GM12878 (cell line): Measurements from ENCODE around the gene TDRD9. TPM values are rescaled to one million over a fixed set of nuclear protein-coding genes. Genes with fewer than 3 reads are reported as not detected.

Experiments used
- ATAC-seq: fragments of 200-7000 bp; cut with Tn5 transposase; 3 replicates; pipeline ENCODE4 v1.9.1; 2020; ENCODE audit warnings: mild to moderate bottlenecking, moderate library complexity
- BruUV-seq: library from RNA; stranded (reverse); fragments of 400-500 nt; replicated peaks from 2 replicates; lab custom pipeline; 2021; lab: Mats Ljungman, UMichigan
- CTCF ChIA-PET: fragments of 300-600 bp; sonication (Branson Sonifier 250); formaldehyde crosslinking; extraction: SDS; loops from one replicate; lab custom pipeline; 2021; ENCODE audit warnings: inconsistent platforms; lab: Yijun Ruan, JAX
- POLR2A ChIA-PET: fragments of 350-600 bp; formaldehyde crosslinking; extraction: SDS; loops from one replicate; lab custom pipeline; 2021; ENCODE audit warnings: inconsistent platforms; lab: Charles Lee
- RAD21 ChIA-PET: fragments of 300-600 bp; sonication (Branson Sonifier 250); formaldehyde crosslinking; loops from one replicate; lab custom pipeline; 2023; ENCODE audit warnings: antibody characterized with exemption; ENCODE audit not compliant: unreplicated experiment; lab: Charles Lee
- SMC1A ChIA-PET: fragments of 300-600 bp; sonication (Branson Sonifier 250); formaldehyde crosslinking; loops from one replicate; lab custom pipeline; 2023; ENCODE audit not compliant: unreplicated experiment, uncharacterized antibody; lab: Charles Lee
- DNase-seq: peaks from one replicate; pipeline ENCODE4 v3.0.0-alpha.2; 2011; ENCODE audit warnings: low read depth, low spot score
- FAIRE-seq: peaks from 3 replicates; lab custom pipeline; 2011; peaks lifted over from hg19 to GRCh38; lab: Jason Lieb, UNC
- H2AFZ ChIP-seq: 2 replicates; pipeline ENCODE4 v1.6.0; 2011; ENCODE audit warnings: low read depth, low read length, control low read depth; ENCODE audit not compliant: control insufficient read depth
- H3K27ac ChIP-seq: 2 replicates; pipeline ENCODE4 v1.5.1; 2011; ENCODE audit warnings: control low read depth; ENCODE audit not compliant: control insufficient read depth, insufficient read depth
- H3K27me3 ChIP-seq, 2 experiments: replicated peaks in 1 of 2; 2 replicates each; pipeline versions ENCODE4 v1.6.0 to v1.6.1; 2011; ENCODE audit warnings: low read length in 1 of 2; ENCODE audit not compliant: control insufficient read depth in 2 of 2, insufficient read depth in 2 of 2
- H3K36me3 ChIP-seq, 2 experiments: 2 replicates each; pipeline ENCODE4 v1.5.1; 2011; ENCODE audit warnings: low read length in 1 of 2; ENCODE audit not compliant: control insufficient read depth in 2 of 2, insufficient read depth in 2 of 2
- H3K4me1 ChIP-seq: 2 replicates; pipeline ENCODE4 v1.6.1; 2011; ENCODE audit warnings: mild to moderate bottlenecking, low read length, moderate library complexity, mixed read lengths; ENCODE audit not compliant: control insufficient read depth, insufficient read depth
- H3K4me2 ChIP-seq: 2 replicates; pipeline ENCODE4 v1.6.0; 2011; ENCODE audit warnings: control low read depth; ENCODE audit not compliant: control insufficient read depth, insufficient read depth
- H3K4me3 ChIP-seq: fragments of 200-600 bp; sonication (generic); 2 replicates; pipeline ENCODE4 v1.5.1; 2016
- H3K79me2 ChIP-seq: 2 replicates; pipeline ENCODE4 v1.6.0; 2011; ENCODE audit warnings: low read length; ENCODE audit not compliant: control insufficient read depth, insufficient read depth
- H3K9ac ChIP-seq: 2 replicates; pipeline ENCODE4 v1.8.0; 2011; ENCODE audit warnings: low read length, control low read depth, mixed read lengths; ENCODE audit not compliant: control insufficient read depth, insufficient read depth
- H3K9me3 ChIP-seq: replicated peaks from 3 replicates; pipeline ENCODE4 v1.5.1; 2011; ENCODE audit warnings: mild to moderate bottlenecking, low read length; ENCODE audit not compliant: control insufficient read depth, insufficient read depth
- H4K20me1 ChIP-seq: 2 replicates; pipeline ENCODE4 v1.6.0; 2011; ENCODE audit not compliant: control insufficient read depth, insufficient read depth
- ATF3 ChIP-seq: IDR thresholded peaks from 2 replicates; pipeline ENCODE4 v1.6.1; 2011; ENCODE audit warnings: low read depth, mild to moderate bottlenecking, low read length, moderate library complexity, borderline replicate concordance; ENCODE audit errors: extremely low read depth
- BCL3 ChIP-seq: IDR thresholded peaks from 2 replicates; pipeline ENCODE4 v1.6.1; 2011; ENCODE audit warnings: borderline replicate concordance, low read depth, mild to moderate bottlenecking, moderate library complexity, low read length; ENCODE audit not compliant: insufficient read depth, poor library complexity, severe bottlenecking
- CEBPB ChIP-seq, 2 experiments: fragments of 150-350 bp in 1 of 2; IDR thresholded peaks; 2 replicates each; pipeline ENCODE4 v1.6.1; 2012 to 2014; ENCODE audit warnings: low read depth in 2 of 2, low read length in 2 of 2, borderline replicate concordance in 1 of 2, inconsistent platforms in 1 of 2
- CEBPZ ChIP-seq: fragments of 150-350 bp; IDR thresholded peaks from 2 replicates; pipeline ENCODE4 v1.6.1; 2016; ENCODE audit warnings: low read depth, low read length
- CREB1 ChIP-seq: IDR thresholded peaks from 2 replicates; pipeline ENCODE4 v1.6.1; 2012; ENCODE audit warnings: low read depth, mild to moderate bottlenecking, inconsistent platforms
- E2F8 ChIP-seq: fragments of 450-650 bp; IDR thresholded peaks from 2 replicates; pipeline ENCODE4 v1.6.1; 2018; ENCODE audit warnings: mild to moderate bottlenecking, low read depth, moderate library complexity; ENCODE audit not compliant: partially characterized antibody
- MTA3 ChIP-seq: IDR thresholded peaks from 2 replicates; pipeline ENCODE4 v1.6.1; 2012; ENCODE audit warnings: low read length, inconsistent platforms, borderline replicate concordance
- PAX5 ChIP-seq: IDR thresholded peaks from 2 replicates; pipeline ENCODE4 v1.6.1; 2011; ENCODE audit warnings: low read depth, low read length, borderline replicate concordance
- PML ChIP-seq: IDR thresholded peaks from 2 replicates; pipeline ENCODE4 v1.6.1; 2012; ENCODE audit warnings: low read length, inconsistent platforms
- SKIL ChIP-seq: fragments of 450-650 bp; IDR thresholded peaks from 2 replicates; pipeline ENCODE4 v1.6.1; 2017; ENCODE audit warnings: mild to moderate bottlenecking, low read depth, inconsistent platforms; ENCODE audit not compliant: poor library complexity, severe bottlenecking
- ZNF217 ChIP-seq: fragments of 450-650 bp; IDR thresholded peaks from 2 replicates; pipeline ENCODE4 v1.6.1; 2017; ENCODE audit warnings: antibody characterized with exemption, mild to moderate bottlenecking
- WGBS: methylation state at CpG from one replicate; pipeline ENCODE4 v1.1.6; 2016; ENCODE audit warnings: low lambda C conversion rate; ENCODE audit not compliant: insufficient replicate concordance, insufficient coverage; ENCODE audit errors: missing lambda C conversion rate; 5-methylcytosine and 5-hydroxymethylcytosine counted together
- in situ Hi-C: fragments of 300-500 bp; cut with MboI; formaldehyde crosslinking; loops from 9 replicates; pipeline ENCODE4 v1.14.3; 2018; ENCODE audit warnings: mixed read lengths
- intact Hi-C: fragments of 100-400 bp; cut with micrococcal nuclease; formaldehyde crosslinking; loops from one replicate; pipeline ENCODE4 v1.14.2; 2022; ENCODE audit not compliant: unreplicated experiment
- polyA plus RNA-seq, 11 experiments: library from polyadenylated mRNA; depleted of rRNA in 4 of 11; unstranded in 6 of 11; stranded (reverse) in 5 of 11; fragments of >200 nt; fragmentation: Nextera tagmentation in 4 of 11; fragmentation: Illumina TruSeq in 1 of 11; extraction: Ambion mirVana in 4 of 11; extraction: Trizol in 1 of 11; gene quantifications; 1 replicate in 1 of 11; 2 replicates in 10 of 11; pipeline versions ENCODE4 v1.2.1 to v1.2.3, GENCODE V29; 2011 to 2016; ENCODE audit warnings: inconsistent platforms in 2 of 11, missing spikeins in 2 of 11, low read depth in 1 of 11
- total RNA-seq, 4 experiments: library from RNA; depleted of rRNA in 3 of 4; stranded (reverse); fragments of >200 nt in 3 of 4; fragmentation: Illumina TruSeq in 1 of 4; extraction: Trizol in 1 of 4; gene quantifications; 2 replicates each; pipeline versions ENCODE4 v1.2.1 to v1.2.3, GENCODE V29; 2013 to 2021

TDRD9 gene
- total and polyA plus RNA-seq, 10 of the 15 experiments (the other 5 are each of a cell fraction or from before 2014, with no cell fraction given) = 0.12 TPM; not detected in 9

- TF ChIP-seq ATF3 (no peak), BCL3 (no peak), PAX5 (no peak), CEBPB (IDR thresholded peaks at IDR 0.05; ENCODE audit: borderline replicate concordance in 1 of 2, low read depth in 2 of 2, low read length in 2 of 2) (no peak), CREB1 (no peak), ZNF217 (no peak), SKIL (no peak)
Observed at GRCh38 chr14:104066719-104067295, 138.6 kb downstream of the TDRD9 start (continued).

- in situ Hi-C loops = no loop called here
- TF ChIP-seq E2F8 = no peak
- no peak for TF ChIP-seq PML
- TF ChIP-seq CEBPZ = no peak
- no peak for TF ChIP-seq MTA3
Observed at GRCh38 chr14:104069541-104069940, 141.3 kb downstream of the TDRD9 start.

More at GRCh38 chr14:104069541-104069940, 141.3 kb downstream of the TDRD9 start:
- Histone ChIP-seq H3K36me3 (no peaks in the 10 kb centered on the region), H3K9me3 (peaks cover 8% of the 10 kb centered on the region; the same call in 2 of the 3 replicates), H3K4me1 (no peaks in the 10 kb centered on the region), H3K79me2 (no peaks in the 10 kb centered on the region), H3K4me2 (no peak overlapping the region), H3K9ac (no peak overlapping the region), H3K4me3 (no peak overlapping the region), H3K27me3 (no peaks in the 10 kb centered on the region; a peak in 1 of 4 replicates), H2AFZ (no peak overlapping the region), H4K20me1 (no peaks in the 10 kb centered on the region), H3K27ac (no peak overlapping the region)
- ChIA-PET SMC1A (no interaction called here), CTCF (interaction anchor here (0.7 kb wide), 1 partner anchor 8 kb away, joined by 3 read pairs; no protein-coding TSS in a partner anchor), RAD21 (no interaction called here), POLR2A (no interaction called here)
- DNase-seq = no peak
- no peak for FAIRE-seq
- no peak for ATAC-seq
- WGBS = 50% methylated on average over 7 of the region's 7 CpGs
- intact Hi-C loops = no loop called here
- no TSS peak for BruUV-seq
